HTR-8/SVneo (cell line): ENCODE measurements around the gene PLXNA4.

Experiments used
- DNase-seq: peaks from one replicate; pipeline ENCODE4 v3.0.0; 2011; ENCODE audit warnings: low spot score, mixed read lengths; ENCODE audit not compliant: insufficient read length
- FAIRE-seq: peaks from 2 replicates; lab custom pipeline; 2011; peaks lifted over from hg19 to GRCh38; lab: Jason Lieb, UNC

Gene PLXNA4

DNA sequence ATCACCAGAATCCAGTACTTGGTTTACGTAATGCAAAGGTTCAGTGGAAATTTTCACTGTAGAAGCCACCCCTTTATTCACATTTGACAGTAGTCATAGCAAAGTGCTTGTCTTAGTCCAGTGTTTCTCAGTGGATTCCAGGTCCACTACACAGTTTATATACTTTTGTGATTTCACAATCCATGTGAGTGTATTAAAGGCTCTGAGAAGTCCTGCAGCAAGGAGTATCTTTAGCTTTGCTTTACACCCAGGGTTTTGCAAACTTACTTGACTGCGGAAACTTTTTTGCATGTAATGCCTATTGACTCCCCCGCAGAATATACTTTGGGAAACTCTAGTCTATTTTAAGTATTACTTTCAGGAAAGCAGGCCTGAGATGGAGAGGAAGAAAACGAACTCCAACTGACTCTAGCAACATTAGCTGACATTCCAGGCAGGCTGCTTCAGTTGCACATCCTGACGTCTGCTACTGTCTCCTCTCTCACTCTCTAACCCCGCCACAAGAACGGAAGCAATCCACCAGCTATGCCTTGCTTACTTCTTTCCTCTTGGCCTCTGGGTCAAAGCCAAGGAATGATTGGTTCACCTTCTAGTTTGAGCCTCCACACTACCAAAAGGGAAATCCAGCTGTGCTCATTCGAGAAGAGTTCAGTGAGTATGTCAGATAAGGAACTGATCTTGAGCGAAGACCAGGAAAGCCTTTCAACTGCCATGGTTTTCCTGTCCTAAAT is 6.2 kb downstream of the PLXNA4 start:
- FAIRE-seq, result no peak
- DNase-seq, result no peak

DNA sequence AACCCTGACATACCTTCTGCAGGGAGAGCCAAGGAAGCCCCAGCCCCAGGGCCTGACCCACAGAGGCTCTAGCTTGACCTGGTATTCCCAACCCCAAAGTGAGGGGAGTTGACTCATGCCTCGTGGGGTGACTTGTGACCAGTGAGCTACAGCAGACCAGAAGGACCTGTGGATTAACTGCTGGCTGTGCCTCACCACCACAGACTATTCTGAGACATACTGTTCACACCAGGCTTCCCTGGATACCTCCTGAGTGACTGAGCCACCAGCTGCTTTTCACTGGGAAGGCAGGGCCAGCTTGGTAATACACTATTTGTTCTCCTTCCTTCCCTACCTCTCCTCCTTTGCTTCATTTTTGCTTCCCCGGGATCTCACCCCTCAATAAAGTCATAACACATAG is 7.3 kb downstream of the PLXNA4 start:
- no peak for DNase-seq
- FAIRE-seq, result no peak

DNA sequence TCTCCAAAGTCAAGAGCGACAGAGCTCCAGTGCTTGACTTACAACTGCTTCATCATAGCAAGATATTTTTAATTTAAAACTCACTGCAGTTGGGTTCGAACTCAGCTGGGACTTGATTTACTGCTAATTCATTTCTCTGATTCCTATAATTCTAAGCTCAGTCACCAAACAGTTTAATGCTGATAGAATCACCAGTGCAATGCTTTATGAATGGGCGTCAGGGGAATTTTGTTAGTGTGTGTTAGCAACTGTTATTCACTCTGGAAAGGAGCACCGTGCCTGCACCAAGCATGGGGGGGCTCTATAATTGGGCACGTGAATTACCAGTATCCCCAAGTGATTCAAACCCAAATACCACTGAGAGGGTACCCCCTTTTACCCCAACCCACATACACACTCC is 10.4 kb downstream of the PLXNA4 start:
- FAIRE-seq, result no peak
- no peak for DNase-seq

DNA sequence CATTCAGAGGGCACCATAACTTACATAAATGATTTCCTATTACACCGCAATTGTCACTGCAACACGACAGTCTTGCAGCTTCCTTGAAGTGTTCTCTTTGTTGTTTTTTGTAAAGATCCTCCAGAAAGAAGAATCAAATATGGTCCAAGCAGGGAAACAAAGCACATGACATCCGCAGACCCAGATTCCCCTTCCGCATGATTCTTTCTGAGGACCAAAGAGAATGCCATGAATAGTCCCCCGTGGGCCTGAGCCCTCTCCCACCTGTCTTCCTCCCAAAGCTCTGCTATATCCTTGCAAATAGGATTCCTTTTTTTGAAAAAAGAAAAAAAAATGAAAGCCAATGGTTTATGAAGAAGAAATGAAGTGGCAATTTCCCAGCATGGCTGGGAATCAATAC is 10.8 kb downstream of the PLXNA4 start:
- FAIRE-seq (no peak), DNase-seq (no peak)

DNA sequence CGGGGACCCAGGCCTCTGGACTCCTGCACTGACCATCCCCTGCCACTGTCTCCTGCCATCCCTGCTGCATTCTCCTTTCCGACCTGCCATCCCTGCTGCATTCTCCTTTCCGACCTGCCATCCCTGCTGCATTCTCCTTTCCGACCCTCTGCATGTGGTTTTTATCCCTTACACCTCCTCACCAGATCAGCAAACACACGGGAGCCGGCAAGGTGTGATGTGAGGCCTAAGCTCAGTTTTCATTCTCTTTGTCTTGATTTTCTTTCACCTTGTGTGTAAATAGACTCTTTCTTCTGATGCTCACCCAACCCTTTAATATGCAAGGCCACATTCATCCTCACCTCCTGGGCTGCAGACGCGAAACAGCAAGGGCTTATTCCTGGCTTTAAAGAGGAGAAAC is 11.4 kb downstream of the PLXNA4 start:
- FAIRE-seq (no peak), DNase-seq (no peak)

DNA sequence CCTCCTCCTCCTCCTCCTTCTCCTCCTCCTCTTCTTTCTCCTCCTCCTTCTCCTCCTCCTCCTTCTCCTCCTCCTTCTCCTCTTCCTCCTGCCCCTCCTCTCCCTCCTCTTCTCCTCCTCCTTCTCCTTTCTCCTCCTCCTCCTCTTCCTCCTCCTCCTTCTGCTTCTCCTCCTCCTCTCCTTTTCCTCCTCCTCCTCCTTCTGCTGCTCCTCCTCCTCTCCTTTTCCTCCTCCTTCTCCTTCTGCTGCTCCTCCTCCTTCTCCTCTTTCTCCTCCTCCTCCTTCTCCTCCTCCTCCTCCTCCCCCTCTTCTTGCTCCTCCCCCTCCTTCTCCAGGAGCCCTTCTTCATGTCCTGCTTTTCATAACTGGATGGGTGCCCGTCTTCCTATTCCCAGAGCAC is 12.2 kb downstream of the PLXNA4 start:
- no peak for FAIRE-seq
- no peak for DNase-seq

DNA sequence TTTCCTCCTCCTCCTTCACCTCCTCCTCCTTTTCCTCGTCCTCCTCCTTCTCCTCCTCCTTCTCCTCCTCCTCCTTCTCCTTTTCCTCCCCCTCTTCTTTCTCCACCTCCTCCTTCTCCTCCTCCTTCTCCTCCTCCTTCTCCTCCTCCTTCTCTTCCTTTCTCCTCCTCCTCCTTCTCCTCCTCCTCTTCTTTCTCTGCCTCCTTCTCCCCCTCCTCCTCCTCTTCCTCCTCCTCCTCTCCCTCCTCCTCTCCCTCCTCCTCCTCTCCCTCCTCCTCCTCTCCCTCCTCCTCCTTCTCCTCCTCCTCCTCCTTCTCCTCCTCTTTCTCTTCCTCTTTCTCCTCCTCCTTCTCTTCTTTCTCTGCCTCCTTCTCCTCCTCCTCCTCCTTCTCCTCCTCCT is 13.6 kb downstream of the PLXNA4 start:
- FAIRE-seq, result no peak
- DNase-seq, result no peak

DNA sequence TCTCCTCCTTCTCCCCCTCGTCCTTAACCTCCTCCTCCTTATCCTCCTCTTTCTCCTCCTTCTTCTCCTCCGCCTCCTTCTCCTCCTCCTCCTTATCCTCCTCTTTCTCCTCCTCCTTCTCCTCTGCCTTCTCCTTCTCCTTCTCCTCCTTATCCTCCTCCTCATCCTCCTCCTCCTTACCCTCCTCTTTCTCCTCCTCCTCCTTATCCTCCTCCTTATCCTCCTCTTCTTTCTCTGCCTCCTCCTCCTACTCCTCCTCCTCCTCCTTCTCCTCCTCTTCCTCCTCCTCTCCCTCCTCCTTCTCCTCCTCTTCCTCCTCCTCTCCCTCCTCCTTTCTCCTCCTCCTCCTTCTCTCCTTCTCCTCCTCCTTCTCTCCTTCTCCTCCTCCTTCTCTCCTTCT is 14.5 kb downstream of the PLXNA4 start:
- DNase-seq (no peak), FAIRE-seq (no peak)

DNA sequence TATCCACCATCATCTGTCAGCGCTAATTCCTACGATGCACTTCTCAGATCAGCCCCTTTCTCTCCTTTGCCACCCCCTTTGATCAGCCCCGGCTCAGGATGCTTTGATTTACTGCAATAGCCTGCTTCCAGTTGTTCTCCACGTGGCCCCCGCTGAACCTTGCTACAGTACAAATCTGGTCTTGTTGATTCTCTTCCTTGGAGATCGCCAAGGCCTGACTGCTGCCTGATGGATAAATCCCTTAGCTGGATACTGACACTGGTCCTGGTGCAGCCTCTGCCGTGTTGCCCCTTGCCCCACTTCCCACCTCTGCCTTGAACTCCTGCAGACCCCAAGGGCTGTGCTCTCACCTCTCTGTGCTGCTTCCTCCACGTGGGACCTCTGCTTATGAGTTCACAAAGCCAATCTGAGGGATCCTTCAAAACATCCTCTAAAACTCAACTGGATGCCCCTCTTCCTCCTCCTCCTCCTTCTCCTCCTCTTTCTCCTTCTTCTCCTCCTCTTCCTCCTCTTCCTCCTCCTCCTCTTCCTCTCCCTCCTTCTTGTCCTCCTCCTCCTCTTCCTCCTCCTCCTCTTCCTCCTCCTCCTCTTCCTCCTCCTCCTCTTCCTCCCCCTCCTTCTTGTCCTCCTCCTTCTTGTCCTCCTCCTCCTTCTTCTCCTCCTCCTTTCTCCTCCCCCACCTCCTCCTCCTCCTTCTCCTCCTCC is 15.3 kb downstream of the PLXNA4 start:
- no peak for DNase-seq
- FAIRE-seq, result no peak

DNA sequence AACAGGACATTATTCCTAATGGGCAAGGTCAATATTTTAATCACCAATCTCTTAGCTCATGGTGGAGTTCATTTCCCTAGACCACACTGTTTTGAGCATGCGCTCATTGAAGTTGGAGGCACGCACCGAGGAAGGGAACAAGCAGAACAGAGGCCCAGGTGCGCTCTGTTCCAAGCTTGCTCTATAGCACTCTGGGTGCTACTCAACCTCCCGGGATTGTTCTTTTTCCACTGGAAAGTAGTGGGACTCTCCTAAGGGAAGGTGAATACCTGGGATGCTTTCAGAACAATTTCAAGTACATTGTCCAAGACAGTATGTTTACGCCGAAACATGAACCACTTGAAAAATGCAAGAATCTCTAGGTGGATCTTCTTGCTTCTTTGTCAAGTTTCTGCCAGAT is 16.2 kb downstream of the PLXNA4 start:
- FAIRE-seq (no peak), DNase-seq (no peak)

DNA sequence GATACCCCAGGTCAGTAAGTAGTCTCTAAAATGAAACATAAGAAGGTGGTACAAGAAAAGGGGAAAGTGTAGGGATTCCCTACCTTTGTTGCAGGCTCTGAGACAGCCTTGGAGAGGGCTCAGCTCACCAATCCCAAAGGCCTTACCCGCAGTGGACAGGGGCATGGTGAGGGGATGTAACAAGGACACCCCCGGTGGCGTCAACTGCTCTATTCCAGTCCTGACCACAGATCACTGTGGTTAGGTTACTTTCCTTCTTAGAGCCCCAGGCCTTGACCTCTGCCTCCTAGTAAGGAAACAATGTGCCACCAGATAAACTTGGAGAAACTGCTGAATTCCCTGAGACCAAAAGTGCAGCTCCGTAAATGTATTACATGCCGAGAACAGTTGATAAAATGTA is 17.5 kb downstream of the PLXNA4 start:
- DNase-seq, result no peak
- FAIRE-seq, result no peak

DNA sequence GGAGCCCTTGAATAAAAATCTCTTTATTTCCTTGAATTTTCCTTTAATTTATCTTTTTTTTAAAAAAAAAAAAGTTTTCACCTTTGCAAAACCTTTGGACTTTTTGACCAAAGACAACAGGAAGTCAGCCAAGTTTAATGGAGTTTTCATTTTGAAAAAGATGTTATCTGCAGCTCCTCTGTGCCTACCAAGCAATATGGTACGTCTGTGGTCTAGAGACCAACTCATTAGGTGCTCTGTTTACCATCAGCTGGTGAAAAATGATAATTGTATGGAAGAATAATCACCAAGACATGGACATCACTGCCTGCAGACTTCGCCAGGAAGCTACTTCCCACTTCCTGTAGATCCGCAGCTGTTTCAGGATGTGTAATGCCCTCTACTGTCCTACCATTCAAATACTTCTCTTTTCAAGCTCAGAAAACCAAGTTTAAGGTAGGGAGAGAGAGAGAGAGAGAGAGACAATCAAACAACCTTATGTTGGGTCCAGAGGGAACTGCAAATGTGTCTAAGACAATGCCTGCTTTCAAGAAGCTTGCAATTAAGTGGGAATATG is 18.7 kb downstream of the PLXNA4 start:
- FAIRE-seq (no peak), DNase-seq (no peak)

DNA sequence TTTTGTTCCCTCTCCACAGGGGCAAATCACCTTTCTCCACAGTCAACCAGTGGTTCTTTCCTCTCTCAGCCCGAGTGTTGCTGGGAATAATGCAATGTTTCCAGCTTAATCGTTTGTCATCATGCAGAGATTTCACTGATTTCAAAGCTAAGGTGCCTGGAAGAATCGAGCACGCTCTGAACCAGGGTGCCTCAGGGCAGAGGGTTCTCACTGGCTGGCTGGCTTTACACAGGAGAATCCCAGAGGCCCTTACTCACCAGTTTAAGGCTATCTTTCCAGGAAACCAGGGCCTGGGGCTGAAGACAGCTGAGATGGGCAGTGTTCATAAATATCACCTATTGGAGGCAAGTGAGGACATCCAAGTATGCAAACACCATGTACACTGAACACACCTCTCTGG is 21.8 kb downstream of the PLXNA4 start:
- DNase-seq, result no peak

DNA sequence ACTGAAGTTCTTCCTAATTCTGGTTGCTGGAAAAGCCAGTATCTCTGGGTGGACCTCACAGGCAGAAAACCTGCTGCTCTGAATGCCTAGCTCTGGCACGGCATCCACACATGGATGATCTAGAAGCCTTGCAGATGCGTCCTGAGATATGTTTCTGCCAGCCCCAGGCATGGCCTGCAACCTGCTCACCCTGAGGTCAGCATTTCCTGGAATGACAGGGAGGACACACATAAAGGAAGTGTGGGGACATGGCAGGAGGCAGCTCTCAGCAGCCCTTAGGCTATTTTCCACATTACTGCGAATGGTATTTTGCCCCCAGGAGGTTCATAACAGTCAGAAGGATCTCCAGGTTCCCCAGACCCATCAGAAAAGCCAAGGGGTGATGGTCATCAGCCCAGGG is 23.2 kb downstream of the PLXNA4 start:
- FAIRE-seq (no peak), DNase-seq (no peak)

More for the DNA sequence above, 21.8 kb downstream of the PLXNA4 start:
- FAIRE-seq, result no peak

DNA sequence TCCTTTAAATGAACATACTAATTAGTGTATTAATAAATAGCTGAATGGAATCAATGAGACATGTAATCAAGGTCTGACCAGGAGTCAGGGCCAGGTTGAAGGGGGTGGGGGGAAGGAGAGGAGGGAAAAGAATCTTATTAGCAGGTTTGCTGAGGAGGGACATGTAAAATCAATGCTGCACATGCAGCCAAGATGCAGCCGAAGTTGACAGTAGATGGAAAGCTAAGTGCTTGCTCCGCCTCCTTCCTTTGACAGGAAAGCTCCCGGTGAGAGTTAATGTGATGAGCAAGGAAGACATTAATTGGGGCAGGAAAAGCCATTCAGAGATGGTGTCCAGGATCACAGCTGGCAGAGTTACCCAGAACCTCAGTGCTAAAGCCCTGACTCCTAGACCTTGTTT is 24.4 kb downstream of the PLXNA4 start:
- DNase-seq, result no peak
- FAIRE-seq, result no peak

DNA sequence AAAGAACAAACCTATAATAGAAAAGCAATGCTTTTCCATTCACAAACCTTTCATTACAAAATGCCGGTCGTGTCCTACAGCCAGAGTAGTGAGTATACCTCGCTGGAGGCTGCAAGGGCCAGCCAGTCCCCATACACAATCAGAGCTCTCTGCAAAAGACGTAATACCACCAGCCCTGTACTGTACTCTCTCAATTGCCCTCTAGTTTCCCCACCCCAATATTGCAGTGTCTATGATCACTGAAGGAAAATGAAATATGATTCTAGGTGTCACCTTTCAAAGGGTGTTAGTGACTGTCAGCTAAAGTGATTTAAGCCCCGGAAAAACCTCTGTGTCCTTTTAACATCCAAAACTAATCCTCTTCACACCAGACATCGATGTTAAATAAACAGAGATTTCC is 24.8 kb downstream of the PLXNA4 start:
- FAIRE-seq (no peak), DNase-seq (no peak)

DNA sequence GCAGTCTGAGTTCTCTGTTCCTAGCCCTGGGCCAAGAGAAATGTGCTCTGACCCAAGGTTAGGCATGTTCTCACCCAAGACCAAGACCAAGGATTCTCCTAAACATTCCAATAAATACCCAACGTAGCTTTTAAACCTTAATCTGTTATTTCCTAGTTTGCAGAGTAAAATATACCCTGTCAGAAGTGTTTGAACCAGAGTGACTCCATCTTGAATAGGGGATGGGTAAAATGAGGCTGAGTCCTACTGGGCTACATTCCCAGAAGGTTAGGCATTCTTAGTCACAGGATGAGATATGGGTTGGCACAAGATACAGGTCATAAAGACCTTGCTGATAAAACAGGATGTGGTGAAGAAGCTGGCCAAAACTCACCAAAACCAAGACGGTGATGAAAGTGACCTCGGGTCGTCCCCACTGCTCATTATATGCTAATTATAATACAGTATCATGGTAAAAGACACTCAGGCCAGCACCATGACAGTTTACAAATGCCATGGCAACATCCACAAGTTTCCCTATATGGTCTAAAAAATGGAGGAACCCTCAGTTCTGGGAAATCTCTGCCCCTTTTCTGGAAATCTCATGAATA is 27.7 kb downstream of the PLXNA4 start:
- DNase-seq (no peak), FAIRE-seq (no peak)

DNA sequence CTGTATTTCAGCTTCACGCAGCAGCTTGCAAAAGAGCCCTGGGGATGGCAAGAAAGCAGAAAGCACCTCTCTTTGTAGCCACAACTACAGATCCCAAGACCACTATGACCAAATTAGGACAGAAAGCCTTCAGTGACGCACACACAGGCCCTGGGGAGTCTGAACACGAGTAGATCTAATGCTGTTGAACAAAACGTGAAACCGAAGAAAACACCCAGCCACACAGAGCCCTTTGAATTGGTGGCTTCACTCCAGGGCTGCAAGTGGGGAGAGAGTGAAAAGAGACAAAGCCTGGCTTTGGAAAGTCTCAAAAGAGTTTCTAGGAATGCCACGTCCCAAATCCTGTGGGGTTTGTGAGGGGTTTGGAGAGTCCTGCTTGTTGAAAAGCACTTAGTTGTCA is 28.4 kb downstream of the PLXNA4 start:
- no peak for DNase-seq
- FAIRE-seq, result no peak

DNA sequence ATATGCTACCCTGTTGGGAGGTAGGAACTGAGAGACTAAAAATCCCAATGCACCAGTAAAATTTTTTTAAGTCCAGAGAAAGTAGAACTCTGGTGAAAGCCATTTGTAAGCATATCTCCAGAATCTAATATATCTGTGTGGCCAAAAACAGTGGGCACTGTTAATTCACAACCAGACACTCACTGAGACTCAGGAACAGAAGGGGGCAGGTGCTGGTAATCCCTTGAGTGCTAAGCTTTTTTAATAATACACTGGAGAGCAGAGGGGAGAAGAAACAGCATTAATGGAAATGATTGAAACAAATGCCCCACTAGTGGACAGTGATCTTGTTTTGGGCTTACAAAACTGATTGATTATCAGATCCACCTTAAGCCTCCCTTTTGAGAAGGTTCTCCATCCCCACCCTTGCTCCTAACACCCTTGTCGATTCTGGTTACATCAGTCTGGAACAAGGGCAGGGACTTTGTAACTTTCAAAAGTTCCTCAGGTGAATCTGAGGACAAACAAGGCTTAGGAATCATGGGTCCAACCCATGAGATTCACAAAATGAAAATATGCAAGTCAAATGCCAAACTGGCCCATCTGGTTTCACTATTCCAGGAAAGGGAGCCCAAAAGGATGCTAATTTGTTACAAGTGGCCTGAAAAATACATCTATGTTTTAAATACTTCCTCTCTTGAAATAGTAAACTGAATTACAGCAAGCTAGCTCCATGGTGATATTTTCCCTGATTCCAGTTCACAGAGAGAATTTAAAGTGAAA is 29.7 kb downstream of the PLXNA4 start:
- DNase-seq (no peak), FAIRE-seq (no peak)

DNA sequence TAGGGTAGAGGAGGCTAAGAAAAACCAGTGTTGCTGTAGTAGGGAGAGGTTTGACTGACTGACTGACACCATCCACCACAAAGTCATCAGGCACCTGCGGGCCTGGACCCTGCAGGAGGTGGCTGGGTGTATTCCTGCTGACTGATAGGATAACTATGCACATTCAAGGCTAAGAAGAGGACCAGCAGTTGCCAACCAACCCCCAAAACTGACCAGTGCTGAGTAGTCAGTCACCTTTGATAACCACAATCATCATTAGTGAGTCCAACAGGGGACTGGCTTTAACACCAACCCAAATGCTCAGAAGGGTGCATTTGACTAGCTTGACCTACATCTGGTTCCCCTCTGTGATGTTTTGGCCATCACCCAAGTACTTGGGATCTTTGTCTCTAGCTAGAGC is 30.5 kb downstream of the PLXNA4 start:
- DNase-seq, result no peak

DNA sequence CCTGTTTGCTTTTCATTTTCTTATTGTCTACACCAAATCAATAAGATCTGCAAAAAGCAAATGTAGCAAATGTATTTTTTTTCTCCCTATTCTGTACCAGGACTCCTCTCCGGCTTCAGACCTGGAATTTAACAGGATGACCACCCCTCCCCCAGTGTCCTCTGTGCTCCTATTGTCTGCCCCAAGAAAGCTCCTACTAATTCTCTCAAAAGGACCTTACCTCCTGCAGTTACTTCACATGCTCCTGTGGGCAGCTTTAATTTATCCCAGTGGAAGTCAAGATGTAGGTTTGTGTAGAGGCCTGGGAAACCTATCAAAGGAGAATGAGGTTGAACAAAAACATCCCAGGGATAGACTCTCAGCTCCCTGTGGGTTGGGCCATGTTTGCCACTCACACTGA is 31.3 kb downstream of the PLXNA4 start:
- no peak for DNase-seq
- no peak for FAIRE-seq

More for the DNA sequence above, 30.5 kb downstream of the PLXNA4 start:
- no peak for FAIRE-seq
